WTC11 (cell line): ENCODE measurements around the gene RASL10A. TPM values are rescaled to one million over a fixed set of nuclear protein-coding genes. Genes with fewer than 3 reads are reported as not detected.

ENCODE experiments used
- ATAC-seq: fragments of 200-7000 bp; cut with Tn5 transposase; 2 replicates; pipeline ENCODE4 v1.10.0; 2021; ENCODE audit warnings: mild to moderate bottlenecking, moderate library complexity
- CTCF ChIA-PET: fragments of 300-600 bp; sonication (Branson Sonifier 250); formaldehyde crosslinking; loops from one replicate; lab custom pipeline; 2021; ENCODE audit warnings: antibody characterized with exemption; lab: Charles Lee
- POLR2A ChIA-PET: fragments of 350-600 bp; sonication (Branson Sonifier 250); formaldehyde crosslinking; loops from one replicate; lab custom pipeline; 2021; ENCODE audit warnings: antibody characterized with exemption; lab: Charles Lee
- DNase-seq: peaks from one replicate; pipeline ENCODE4 v3.0.0; 2021; ENCODE audit warnings: low spot score
- H3K27ac Mint-ChIP-seq: 2 replicates; pipeline ENCODE4 v1.8.0; 2021; ENCODE audit warnings: mixed read lengths
- H3K27me3 Mint-ChIP-seq: 2 replicates; pipeline ENCODE4 v1.8.0; 2021; ENCODE audit warnings: low read depth, mild to moderate bottlenecking, moderate library complexity, mixed read lengths
- H3K36me3 Mint-ChIP-seq: 2 replicates; pipeline ENCODE4 v1.8.0; 2021; ENCODE audit warnings: mixed read lengths
- H3K4me1 Mint-ChIP-seq: 2 replicates; pipeline ENCODE4 v1.8.0; 2022; ENCODE audit warnings: mixed read lengths
- H3K4me3 Mint-ChIP-seq: 2 replicates; pipeline ENCODE4 v1.8.0; 2021; ENCODE audit warnings: mild to moderate bottlenecking, moderate library complexity, mixed read lengths
- H3K9me3 Mint-ChIP-seq: 2 replicates; pipeline ENCODE4 v1.8.0; 2021; ENCODE audit warnings: mixed read lengths
- CDX4 ChIP-seq: fragments of 250-450 bp; sonication (Bioruptor Pico); IDR thresholded peaks from 2 replicates; pipeline ENCODE4 v1.9.0; 2021; ENCODE audit warnings: moderate library complexity, mild to moderate bottlenecking, inconsistent platforms, borderline replicate concordance
- CTCF ChIP-seq: fragments of 200-600 bp; IDR thresholded peaks from 2 replicates; pipeline ENCODE4 v1.8.0; 2022; ENCODE audit warnings: antibody characterized with exemption
- E2F1 ChIP-seq: sonication (generic); formaldehyde crosslinking; IDR thresholded peaks from 2 replicates; pipeline ENCODE4 v1.8.0; 2022; ENCODE audit warnings: mild to moderate bottlenecking, missing genetic modification reagents
- E2F5 ChIP-seq: sonication (generic); formaldehyde crosslinking; IDR thresholded peaks from 2 replicates; pipeline ENCODE4 v1.8.1; 2022; ENCODE audit warnings: mild to moderate bottlenecking, moderate library complexity, missing genetic modification reagents
- FOXJ3 ChIP-seq: sonication (generic); formaldehyde crosslinking; IDR thresholded peaks from 2 replicates; pipeline ENCODE4 v1.9.0; 2021; ENCODE audit warnings: missing genetic modification reagents, mild to moderate bottlenecking, borderline replicate concordance
- GABPB1 ChIP-seq: sonication (generic); formaldehyde crosslinking; IDR thresholded peaks from 2 replicates; pipeline ENCODE4 v1.8.1; 2023; ENCODE audit warnings: mild to moderate bottlenecking, missing genetic modification reagents
- GTF2I ChIP-seq: fragments of 250-450 bp; sonication (Bioruptor Pico); conservative IDR thresholded peaks from 2 replicates; pipeline ENCODE4 v1.4.0; 2021; ENCODE audit warnings: mild to moderate bottlenecking
- KAT7 ChIP-seq: sonication (generic); formaldehyde crosslinking; IDR thresholded peaks from 2 replicates; pipeline ENCODE4 v1.8.1; 2023; ENCODE audit warnings: missing genetic modification reagents, mild to moderate bottlenecking, borderline replicate concordance
- MXD4 ChIP-seq: fragments of 250-450 bp; sonication (Bioruptor Pico); IDR thresholded peaks from 2 replicates; pipeline ENCODE4 v1.8.0; 2021; ENCODE audit warnings: mild to moderate bottlenecking, moderate library complexity, borderline replicate concordance
- SMAD4 ChIP-seq: sonication (generic); formaldehyde crosslinking; IDR thresholded peaks from 2 replicates; pipeline ENCODE4 v1.8.0; 2022; ENCODE audit warnings: mild to moderate bottlenecking, missing genetic modification reagents
- SP1 ChIP-seq: sonication (generic); formaldehyde crosslinking; conservative IDR thresholded peaks from 2 replicates; pipeline ENCODE4 v1.8.1; 2022; ENCODE audit warnings: missing genetic modification reagents
- STAT6 ChIP-seq: sonication (generic); formaldehyde crosslinking; conservative IDR thresholded peaks from 2 replicates; pipeline ENCODE4 v1.8.1; 2023; ENCODE audit warnings: mild to moderate bottlenecking, low read depth, missing genetic modification reagents, moderate library complexity
- ZNF263 ChIP-seq: sonication (generic); formaldehyde crosslinking; IDR thresholded peaks from 2 replicates; pipeline ENCODE4 v1.8.1; 2022; ENCODE audit warnings: low read depth, mild to moderate bottlenecking, moderate library complexity, missing genetic modification reagents
- total RNA-seq: library from RNA; stranded (reverse); gene quantifications from 3 replicates; pipeline ENCODE4 v1.2.3, GENCODE V29; 2021
- TF ChIP-seq, protein P1 (sequence below): sonication (generic); formaldehyde crosslinking; IDR thresholded peaks from 2 replicates; pipeline ENCODE4 v1.8.1; 2022; ENCODE audit warnings: low read depth, missing genetic modification reagents, borderline replicate concordance
- TF ChIP-seq, protein P2 (sequence below): sonication (generic); formaldehyde crosslinking; IDR thresholded peaks from 2 replicates; pipeline ENCODE4 v1.8.0; 2023; ENCODE audit warnings: missing genetic modification reagents, mild to moderate bottlenecking, borderline replicate concordance
- TF ChIP-seq, protein P3 (sequence below): fragments of 250-450 bp; sonication (Bioruptor Pico); IDR thresholded peaks from 2 replicates; pipeline ENCODE4 v1.9.0; 2021; ENCODE audit warnings: mild to moderate bottlenecking

Gene RASL10A
- total RNA-seq, 1 experiment from 2014 or later: 1.6 TPM

DNA sequence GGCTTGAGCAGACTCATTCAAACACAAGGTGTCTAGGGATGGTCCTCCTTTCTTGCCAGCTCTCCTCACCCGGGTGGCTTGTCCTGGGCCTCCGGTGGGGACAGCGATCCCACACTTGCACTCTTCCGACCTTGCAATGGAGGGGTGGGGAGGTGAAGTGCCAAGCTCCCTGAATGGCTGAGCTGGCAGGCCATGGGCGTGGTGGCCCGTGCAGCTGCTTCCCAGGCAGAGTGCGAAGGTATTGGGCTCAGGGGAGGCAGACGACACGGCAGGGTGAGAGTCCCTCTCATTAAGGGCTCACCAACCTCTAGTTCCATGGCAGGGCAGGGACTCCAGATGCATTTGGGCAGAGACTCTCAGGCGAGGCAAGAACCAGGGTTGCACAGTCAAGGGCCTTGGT lies 11.0 kb upstream of the RASL10A start:
- peak overlapping the region; percentile 29; the same call in 1 of the 2 replicates for H3K27ac Mint-ChIP-seq
- ChIA-PET POLR2A (no interaction called here), CTCF (interaction anchor here (1.0 kb wide), 1 partner anchor 11 kb away, joined by 3 read pairs; the partner anchor contains the start of gene RASL10A)

More for the DNA sequence above, 11.0 kb upstream of the RASL10A start:
- Mint-ChIP-seq H3K9me3 (no peaks in the 10 kb centered on the region), H3K4me1 (no peaks in the 10 kb centered on the region), H3K27me3 (no peaks in the 10 kb centered on the region), H3K36me3 (peaks cover 3% of the 10 kb centered on the region; the same call in 1 of the 2 replicates), H3K4me3 (no peak overlapping the region)
- DNase-seq (no peak), ATAC-seq (no peak)
- TF ChIP-seq GABPB1 (CRISPR knock-in tag) (no peak), SP1 (CRISPR knock-in tag) (no peak), FOXJ3 (CRISPR knock-in tag) (no peak), KAT7 (no peak), GTF2I (no peak), ZNF263 (no peak), CDX4 (CRISPR knock-in tag) (no peak), SMAD4 (CRISPR knock-in tag) (no peak), MXD4 (no peak), CTCF (no peak), E2F5 (CRISPR knock-in tag) (no peak), STAT6 (CRISPR knock-in tag) (no peak), E2F1 (no peak)
- TF ChIP-seq, protein P1, sequence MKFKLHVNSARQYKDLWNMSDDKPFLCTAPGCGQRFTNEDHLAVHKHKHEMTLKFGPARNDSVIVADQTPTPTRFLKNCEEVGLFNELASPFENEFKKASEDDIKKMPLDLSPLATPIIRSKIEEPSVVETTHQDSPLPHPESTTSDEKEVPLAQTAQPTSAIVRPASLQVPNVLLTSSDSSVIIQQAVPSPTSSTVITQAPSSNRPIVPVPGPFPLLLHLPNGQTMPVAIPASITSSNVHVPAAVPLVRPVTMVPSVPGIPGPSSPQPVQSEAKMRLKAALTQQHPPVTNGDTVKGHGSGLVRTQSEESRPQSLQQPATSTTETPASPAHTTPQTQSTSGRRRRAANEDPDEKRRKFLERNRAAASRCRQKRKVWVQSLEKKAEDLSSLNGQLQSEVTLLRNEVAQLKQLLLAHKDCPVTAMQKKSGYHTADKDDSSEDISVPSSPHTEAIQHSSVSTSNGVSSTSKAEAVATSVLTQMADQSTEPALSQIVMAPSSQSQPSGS (CRISPR knock-in tag): no peak
- TF ChIP-seq, protein P2, sequence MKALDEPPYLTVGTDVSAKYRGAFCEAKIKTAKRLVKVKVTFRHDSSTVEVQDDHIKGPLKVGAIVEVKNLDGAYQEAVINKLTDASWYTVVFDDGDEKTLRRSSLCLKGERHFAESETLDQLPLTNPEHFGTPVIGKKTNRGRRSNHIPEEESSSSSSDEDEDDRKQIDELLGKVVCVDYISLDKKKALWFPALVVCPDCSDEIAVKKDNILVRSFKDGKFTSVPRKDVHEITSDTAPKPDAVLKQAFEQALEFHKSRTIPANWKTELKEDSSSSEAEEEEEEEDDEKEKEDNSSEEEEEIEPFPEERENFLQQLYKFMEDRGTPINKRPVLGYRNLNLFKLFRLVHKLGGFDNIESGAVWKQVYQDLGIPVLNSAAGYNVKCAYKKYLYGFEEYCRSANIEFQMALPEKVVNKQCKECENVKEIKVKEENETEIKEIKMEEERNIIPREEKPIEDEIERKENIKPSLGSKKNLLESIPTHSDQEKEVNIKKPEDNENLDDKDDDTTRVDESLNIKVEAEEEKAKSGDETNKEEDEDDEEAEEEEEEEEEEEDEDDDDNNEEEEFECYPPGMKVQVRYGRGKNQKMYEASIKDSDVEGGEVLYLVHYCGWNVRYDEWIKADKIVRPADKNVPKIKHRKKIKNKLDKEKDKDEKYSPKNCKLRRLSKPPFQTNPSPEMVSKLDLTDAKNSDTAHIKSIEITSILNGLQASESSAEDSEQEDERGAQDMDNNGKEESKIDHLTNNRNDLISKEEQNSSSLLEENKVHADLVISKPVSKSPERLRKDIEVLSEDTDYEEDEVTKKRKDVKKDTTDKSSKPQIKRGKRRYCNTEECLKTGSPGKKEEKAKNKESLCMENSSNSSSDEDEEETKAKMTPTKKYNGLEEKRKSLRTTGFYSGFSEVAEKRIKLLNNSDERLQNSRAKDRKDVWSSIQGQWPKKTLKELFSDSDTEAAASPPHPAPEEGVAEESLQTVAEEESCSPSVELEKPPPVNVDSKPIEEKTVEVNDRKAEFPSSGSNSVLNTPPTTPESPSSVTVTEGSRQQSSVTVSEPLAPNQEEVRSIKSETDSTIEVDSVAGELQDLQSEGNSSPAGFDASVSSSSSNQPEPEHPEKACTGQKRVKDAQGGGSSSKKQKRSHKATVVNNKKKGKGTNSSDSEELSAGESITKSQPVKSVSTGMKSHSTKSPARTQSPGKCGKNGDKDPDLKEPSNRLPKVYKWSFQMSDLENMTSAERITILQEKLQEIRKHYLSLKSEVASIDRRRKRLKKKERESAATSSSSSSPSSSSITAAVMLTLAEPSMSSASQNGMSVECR (CRISPR knock-in tag): no peak
- TF ChIP-seq, protein P3, sequence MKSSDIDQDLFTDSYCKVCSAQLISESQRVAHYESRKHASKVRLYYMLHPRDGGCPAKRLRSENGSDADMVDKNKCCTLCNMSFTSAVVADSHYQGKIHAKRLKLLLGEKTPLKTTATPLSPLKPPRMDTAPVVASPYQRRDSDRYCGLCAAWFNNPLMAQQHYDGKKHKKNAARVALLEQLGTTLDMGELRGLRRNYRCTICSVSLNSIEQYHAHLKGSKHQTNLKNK (CRISPR knock-in tag): no peak
